Adipocyte (in vitro differentiated cells): ENCODE data around the gene MAST4.

Experiments
- DNase-seq: peaks from one replicate; pipeline ENCODE4 v3.0.0-alpha.2; 2015; ENCODE audit warnings: low read depth
- H3K27me3 ChIP-seq: replicated peaks from 2 replicates; pipeline ENCODE4 v1.7.0; 2013; ENCODE audit warnings: mild to moderate bottlenecking, low read length, moderate library complexity; ENCODE audit not compliant: control insufficient read depth, insufficient read depth
- H3K36me3 ChIP-seq: 2 replicates; pipeline ENCODE4 v1.7.0; 2013; ENCODE audit warnings: low read length, mild to moderate bottlenecking, moderate library complexity; ENCODE audit not compliant: control insufficient read depth, insufficient read depth, severe bottlenecking
- H3K4me1 ChIP-seq: 2 replicates; pipeline ENCODE4 v1.7.0; 2013; ENCODE audit warnings: mild to moderate bottlenecking, low read length, moderate library complexity; ENCODE audit not compliant: control insufficient read depth, insufficient read depth
- H3K4me3 ChIP-seq: 2 replicates; pipeline ENCODE4 v1.7.0; 2013; ENCODE audit warnings: mild to moderate bottlenecking, low read length, moderate library complexity
- H3K9ac ChIP-seq: 2 replicates; pipeline ENCODE4 v1.7.0; 2013; ENCODE audit warnings: mild to moderate bottlenecking, low read length, moderate library complexity
- H3K9me3 ChIP-seq: 2 replicates; pipeline ENCODE4 v1.7.0; 2013; ENCODE audit warnings: mild to moderate bottlenecking, low read length, moderate library complexity; ENCODE audit not compliant: control insufficient read depth

MAST4 gene

DNA sequence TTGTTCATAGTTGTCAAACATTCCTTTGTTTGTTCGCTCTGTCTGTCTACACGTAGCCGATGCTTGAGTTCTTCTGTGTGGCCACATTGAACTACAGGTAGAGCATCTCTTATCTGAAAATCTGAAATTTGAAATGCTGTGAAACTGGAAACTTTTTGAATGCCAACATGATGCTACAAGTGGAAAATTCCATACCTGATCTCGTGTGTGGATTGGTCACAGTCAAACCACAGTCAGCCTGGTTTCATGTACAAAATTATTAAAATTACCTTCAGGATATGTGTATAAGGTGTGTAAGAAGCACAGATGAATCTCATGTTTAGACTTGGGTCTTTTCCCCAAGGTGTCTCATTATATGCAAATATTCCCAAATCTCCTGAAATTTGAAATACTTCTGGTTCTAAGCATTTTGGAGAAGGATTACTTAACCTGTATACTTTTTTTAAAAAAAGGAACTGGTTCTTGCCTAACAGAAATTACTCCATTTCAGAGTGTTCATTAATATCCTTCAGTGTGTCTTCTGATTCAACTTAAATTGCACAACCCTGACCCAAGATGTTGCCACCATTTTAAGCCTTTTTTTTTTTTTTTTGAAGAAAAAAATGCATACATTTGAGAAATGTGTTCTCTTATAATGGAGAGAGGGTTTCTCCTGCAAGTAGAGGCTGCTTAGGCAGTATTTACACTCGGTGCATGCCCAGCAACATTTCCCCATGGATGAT is 254.3 kb downstream of the MAST4 start:
- peak; percentile 23 for DNase-seq
- Histone ChIP-seq H3K4me1 (peaks cover 17% of the 10 kb centered on the region), H3K9me3 (no peaks in the 10 kb centered on the region), H3K4me3 (no peak overlapping the region), H3K36me3 (no peaks in the 10 kb centered on the region), H3K27me3 (peaks cover 9% of the 10 kb centered on the region), H3K9ac (no peak overlapping the region)

DNA sequence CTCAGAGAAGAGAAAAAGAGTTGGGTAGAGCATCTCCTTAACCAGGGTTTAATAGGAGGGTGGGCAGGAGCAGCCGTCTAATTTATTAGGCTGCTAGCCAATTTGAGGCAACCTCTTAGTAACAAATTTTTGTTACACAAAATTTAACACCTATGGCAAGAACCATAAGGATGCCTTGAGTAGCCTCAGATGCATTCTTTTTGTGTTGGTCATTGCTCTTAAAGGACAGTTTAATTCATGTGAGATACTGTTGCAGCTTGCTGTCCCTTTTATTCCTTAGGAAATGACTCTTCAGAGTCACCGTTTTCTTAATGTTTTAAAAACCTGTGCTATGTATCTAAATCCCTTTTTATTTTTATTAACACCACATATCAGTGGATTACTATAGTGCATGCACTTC is 255.1 kb downstream of the MAST4 start:
- peaks cover 17% of the 10 kb centered on the region for H3K4me1 ChIP-seq
- no peak overlapping the region for H3K9ac ChIP-seq
- DNase-seq = no peak

DNA sequence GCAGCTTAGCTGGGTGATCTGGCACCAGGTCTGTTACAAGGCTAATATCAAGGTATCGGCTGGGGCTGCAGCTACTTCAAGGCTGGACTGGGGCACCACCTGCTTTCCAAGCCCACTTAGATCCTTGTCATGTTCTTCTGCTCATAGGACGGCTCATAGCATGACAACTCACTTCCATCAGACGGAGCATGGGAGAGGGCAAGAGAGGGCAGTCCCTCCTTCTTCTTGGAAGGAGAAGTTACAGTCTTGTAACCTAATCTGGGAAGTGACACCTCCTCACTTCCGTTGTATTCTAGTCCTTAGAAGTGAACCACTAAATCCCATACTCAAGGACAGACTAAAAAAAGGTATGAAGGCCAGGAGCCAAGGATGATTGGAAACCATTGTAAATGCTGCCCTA is 258.2 kb downstream of the MAST4 start:
- no peaks in the 10 kb centered on the region for H3K27me3 ChIP-seq
- H3K4me3 ChIP-seq = no peak overlapping the region
- H3K9me3 ChIP-seq = no peaks in the 10 kb centered on the region
- DNase-seq = no peak
- H3K36me3 ChIP-seq = no peaks in the 10 kb centered on the region
- H3K9ac ChIP-seq = no peak overlapping the region
- H3K4me1 ChIP-seq = peaks cover 17% of the 10 kb centered on the region

More for the DNA sequence above, 255.1 kb downstream of the MAST4 start:
- no peaks in the 10 kb centered on the region for H3K9me3 ChIP-seq
- no peak overlapping the region for H3K4me3 ChIP-seq
- H3K27me3 ChIP-seq = peaks cover 9% of the 10 kb centered on the region
- H3K36me3 ChIP-seq = no peaks in the 10 kb centered on the region

DNA sequence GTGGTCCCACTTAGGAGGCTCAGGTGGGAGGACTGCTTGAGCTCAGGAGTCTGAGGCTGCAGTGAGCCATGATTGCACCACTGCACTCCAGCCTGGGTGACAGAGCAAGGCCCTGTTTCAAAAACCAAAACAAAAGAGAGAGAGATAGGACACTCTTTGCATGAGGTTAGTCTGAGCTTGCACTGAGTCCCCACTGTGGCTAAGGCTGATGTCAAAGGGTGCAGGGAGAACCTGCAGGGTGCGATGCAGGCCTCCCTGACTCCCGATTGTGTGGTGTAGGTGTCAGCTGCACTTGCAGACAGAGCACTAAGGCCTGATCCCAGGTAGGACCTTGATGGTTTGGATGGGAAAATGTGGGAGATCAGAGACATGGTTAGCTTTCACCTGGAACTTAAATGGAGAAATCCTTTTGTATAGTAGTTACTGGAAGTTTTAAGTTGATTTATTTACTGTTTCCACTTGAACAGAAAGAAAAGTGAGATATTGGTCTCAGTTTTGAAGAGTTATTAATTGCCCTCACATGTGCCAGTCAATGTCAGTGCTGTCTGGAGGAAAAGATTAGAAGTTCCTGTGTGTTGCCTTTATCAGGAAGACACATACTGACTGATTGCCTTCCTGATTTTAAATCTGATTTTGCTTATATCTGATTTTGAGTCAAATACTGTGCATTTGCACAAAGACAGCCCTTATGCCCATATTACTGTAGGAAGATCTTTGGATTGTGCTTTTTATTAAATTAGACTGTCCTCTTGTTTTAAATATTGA is 260.0 kb downstream of the MAST4 start:
- Histone ChIP-seq H3K9me3 (no peaks in the 10 kb centered on the region), H3K9ac (no peak overlapping the region), H3K36me3 (no peaks in the 10 kb centered on the region), H3K4me1 (peaks cover 9% of the 10 kb centered on the region), H3K27me3 (peaks cover 2% of the 10 kb centered on the region), H3K4me3 (no peak overlapping the region)
- DNase-seq = no peak

DNA sequence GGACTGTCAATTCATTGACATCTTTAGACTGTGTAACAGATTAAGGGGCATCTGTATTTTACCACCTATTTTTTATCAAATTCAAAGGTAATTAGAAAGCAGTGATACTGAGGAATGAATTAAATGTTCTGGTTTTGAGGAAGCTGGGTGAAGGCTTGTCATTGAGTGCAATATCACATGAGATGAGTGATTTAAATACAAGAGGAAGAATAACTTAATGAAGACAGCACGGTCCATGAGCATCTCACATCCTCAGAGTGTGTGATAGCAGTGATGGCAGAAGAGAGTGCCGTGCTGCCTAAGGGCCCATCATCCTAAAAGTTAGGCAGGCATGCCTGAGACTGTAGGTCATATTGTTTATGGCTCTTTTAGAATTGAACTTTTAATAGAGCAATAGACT is 263.3 kb downstream of the MAST4 start:
- Histone ChIP-seq H3K9me3 (no peaks in the 10 kb centered on the region), H3K4me3 (no peak overlapping the region), H3K36me3 (no peaks in the 10 kb centered on the region), H3K27me3 (peaks cover 13% of the 10 kb centered on the region), H3K9ac (no peak overlapping the region), H3K4me1 (peaks cover 5% of the 10 kb centered on the region)
- no peak for DNase-seq

DNA sequence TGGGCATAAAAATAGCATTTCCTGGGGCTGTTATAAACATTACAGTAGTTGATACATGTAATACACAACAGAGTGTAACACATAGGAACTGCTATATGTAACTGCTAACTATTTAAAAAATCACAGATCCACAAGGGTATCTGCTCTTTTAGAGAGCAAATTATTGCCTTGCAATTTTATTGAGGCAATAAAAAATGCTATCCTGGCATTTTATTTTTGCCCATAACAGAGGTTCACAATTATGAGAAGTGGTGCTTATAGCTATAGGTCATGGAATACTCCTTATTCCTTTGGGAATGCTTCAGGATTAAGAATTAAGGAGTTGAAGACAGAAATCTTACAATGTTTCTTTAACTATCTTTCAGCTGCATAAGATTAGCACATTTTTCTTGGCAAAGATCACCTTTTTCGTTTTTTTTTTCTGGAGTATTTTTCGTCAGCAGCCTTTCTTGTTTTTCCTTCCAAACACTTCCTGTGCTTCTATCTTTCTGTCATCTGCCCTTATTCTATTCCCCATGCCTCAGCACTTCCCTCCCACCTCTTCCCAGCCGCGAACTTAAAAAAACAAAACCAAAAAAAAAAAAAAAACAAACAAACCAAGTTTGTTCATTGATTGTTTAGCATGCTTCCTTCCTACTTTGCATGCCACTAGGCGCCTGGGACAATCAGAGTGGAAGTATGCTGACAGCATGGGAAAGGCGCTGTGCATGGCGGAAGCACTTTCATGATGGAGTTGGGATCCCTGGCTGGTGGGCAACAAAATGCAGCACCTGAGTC is 264.2 kb downstream of the MAST4 start:
- no peak for DNase-seq
- H3K27me3 ChIP-seq = peaks cover 13% of the 10 kb centered on the region

DNA sequence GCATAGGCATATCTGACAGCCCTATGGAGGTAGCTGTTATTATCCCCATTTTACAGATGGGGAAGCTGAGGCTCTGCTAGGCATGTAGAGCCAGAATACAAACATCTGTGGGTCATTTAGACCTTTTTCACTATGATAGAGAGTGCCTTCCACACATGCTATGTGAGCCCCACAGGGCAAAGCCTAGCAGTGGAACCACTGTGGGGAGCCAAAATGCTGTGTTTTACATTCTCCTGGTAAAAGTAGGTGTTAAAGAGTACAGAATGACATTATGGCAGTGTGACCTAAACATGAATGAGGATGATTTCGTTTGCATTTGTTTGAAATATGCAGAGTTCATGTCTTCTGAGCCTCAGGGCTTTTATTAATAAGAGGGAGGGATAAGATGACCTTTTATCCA is 265.2 kb downstream of the MAST4 start:
- Histone ChIP-seq H3K9me3 (no peaks in the 10 kb centered on the region), H3K9ac (no peak overlapping the region), H3K4me3 (no peak overlapping the region), H3K27me3 (peaks cover 13% of the 10 kb centered on the region), H3K36me3 (no peaks in the 10 kb centered on the region), H3K4me1 (peaks cover 5% of the 10 kb centered on the region)
- no peak for DNase-seq

More for the DNA sequence above, 264.2 kb downstream of the MAST4 start:
- Histone ChIP-seq H3K9ac (no peak overlapping the region), H3K36me3 (no peaks in the 10 kb centered on the region), H3K4me3 (peak overlapping the region; percentile 48), H3K4me1 (peaks cover 5% of the 10 kb centered on the region), H3K9me3 (no peaks in the 10 kb centered on the region)

DNA sequence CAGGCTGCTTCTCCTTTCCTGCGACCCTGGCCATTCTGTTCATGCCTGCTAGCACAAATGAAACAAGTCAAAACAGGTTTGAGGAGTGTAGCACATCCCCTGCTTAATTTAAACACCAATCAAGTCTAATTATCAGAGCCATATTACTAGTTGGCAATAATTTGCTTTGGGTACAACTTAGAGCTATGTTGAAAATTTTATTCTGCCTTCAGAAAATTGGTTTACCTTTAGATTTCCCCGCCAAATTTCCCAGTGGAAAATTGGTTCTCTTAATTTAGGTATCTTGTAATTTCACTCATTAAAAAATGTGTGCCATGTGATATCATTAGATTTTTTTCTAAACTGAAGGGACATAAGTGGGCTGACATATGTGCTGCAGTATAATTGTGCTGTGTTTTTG is 265.8 kb downstream of the MAST4 start:
- Histone ChIP-seq H3K4me3 (no peak overlapping the region), H3K9ac (no peak overlapping the region), H3K9me3 (no peaks in the 10 kb centered on the region), H3K4me1 (peaks cover 5% of the 10 kb centered on the region), H3K36me3 (no peaks in the 10 kb centered on the region), H3K27me3 (peaks cover 13% of the 10 kb centered on the region)
- no peak for DNase-seq

DNA sequence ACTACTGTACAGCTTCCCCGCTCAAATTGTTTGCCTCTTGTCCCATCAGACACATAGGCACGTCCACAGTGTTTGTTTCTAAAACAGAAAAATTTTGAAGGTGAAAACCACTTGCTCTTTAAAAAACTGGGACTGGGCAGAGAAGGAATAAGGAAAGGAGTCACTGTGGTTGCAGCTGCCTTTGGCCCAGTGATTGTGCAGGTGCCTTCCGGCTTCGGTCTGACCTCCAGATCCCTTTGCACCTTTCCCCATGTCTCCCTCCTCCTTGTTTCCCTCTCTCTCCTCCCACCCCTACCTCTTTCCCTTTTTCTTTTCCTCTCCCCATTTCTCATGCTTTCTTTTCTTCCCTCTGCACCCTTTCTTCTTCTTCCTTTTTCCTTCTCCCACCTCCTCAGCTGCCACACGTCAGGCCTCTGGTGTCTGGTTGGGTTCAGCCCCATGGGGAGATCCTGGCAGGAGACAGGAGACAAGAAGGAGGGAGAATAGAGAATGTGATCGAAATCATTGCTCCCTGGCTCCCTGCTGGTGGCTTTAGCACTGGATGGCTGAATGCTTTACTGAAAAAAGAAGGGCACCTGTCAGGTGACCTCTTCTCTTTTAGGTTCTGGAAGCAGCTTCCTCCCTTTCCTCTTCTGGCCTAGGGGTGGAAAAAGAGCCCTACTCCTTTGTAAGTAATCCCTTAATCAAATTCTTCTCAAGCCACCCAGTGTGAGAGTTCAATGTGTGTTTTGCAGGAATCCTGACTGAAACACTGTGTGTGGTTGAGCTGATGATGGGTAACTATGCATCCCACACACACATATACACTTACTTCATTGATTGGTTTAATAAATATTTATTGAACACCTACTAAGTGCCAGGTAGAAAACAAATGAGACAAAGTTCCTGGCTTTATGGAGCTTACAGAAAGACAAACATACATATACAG is 267.3 kb downstream of the MAST4 start:
- no peak overlapping the region for H3K4me3 ChIP-seq
- H3K4me1 ChIP-seq = peaks cover 5% of the 10 kb centered on the region
- H3K27me3 ChIP-seq = peaks cover 13% of the 10 kb centered on the region
- DNase-seq = no peak
- no peak overlapping the region for H3K9ac ChIP-seq
- H3K9me3 ChIP-seq = no peaks in the 10 kb centered on the region
- no peaks in the 10 kb centered on the region for H3K36me3 ChIP-seq

DNA sequence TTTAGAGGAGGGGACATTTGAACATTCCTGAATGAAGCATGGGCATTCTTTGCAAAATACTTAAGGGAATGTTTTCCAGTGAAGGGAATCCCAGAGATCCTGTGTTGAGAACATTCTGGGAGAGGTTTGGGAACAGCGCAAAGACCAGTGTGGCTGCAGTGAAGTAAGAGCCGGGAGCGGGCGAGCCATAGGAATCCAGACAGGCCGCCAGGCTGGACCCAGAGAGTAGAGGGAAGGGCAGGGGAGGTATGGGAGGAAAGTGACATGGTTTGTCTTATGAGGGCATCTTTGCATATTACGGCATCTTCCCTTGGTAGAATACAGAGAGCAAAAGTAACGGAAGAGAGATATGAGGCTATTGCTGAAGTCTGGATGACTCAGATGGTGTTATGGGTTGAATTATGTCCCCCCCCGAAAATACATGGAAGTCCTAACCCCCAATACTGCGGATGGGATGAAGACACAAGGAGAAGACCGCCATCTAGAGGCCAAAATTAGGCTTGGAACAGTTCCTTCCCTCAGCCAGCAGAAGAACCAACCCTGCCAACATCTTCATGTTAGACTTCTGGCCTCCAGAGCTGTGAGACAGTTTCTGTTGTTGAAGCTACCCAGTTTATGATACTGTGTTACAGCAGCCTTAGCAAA is 268.2 kb downstream of the MAST4 start:
- Histone ChIP-seq H3K27me3 (peaks cover 13% of the 10 kb centered on the region), H3K9me3 (no peaks in the 10 kb centered on the region), H3K9ac (no peak overlapping the region), H3K4me1 (peaks cover 5% of the 10 kb centered on the region), H3K4me3 (no peak overlapping the region), H3K36me3 (no peaks in the 10 kb centered on the region)
- DNase-seq = peak; percentile 21
